HG03571 (cell line): ENCODE measurements around the gene NODAL.

Experiments used
- ATAC-seq: cut with Tn5 transposase; IDR thresholded peaks from one replicate; pipeline ENCODE4 v1.9.1; 2021; ENCODE audit not compliant: unreplicated experiment

Gene NODAL

DNA sequence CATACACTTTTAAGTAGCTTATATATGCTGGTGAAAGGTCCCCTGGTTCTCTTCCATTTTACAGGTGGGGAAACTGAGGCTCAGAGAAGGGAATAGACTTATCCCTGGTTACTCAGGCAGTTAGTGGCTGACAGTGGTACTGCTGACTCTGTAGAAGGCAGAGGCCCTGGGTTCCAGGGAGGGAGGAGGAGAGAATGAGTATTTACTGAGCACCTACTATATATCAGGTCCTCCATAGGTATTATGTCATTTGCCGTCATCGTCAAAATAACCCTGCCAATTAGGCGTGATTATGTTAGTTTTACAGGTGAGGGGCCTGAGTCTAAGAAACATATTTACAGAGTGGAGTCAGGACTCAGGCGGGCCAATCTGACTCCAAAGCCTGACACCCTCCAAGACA lies 23.8 kb upstream of the NODAL start:
- no peak for ATAC-seq

GRCh38 chr10:70462349-70462984 lies 21.0 kb upstream of the NODAL start:
- ATAC-seq = no peak

DNA sequence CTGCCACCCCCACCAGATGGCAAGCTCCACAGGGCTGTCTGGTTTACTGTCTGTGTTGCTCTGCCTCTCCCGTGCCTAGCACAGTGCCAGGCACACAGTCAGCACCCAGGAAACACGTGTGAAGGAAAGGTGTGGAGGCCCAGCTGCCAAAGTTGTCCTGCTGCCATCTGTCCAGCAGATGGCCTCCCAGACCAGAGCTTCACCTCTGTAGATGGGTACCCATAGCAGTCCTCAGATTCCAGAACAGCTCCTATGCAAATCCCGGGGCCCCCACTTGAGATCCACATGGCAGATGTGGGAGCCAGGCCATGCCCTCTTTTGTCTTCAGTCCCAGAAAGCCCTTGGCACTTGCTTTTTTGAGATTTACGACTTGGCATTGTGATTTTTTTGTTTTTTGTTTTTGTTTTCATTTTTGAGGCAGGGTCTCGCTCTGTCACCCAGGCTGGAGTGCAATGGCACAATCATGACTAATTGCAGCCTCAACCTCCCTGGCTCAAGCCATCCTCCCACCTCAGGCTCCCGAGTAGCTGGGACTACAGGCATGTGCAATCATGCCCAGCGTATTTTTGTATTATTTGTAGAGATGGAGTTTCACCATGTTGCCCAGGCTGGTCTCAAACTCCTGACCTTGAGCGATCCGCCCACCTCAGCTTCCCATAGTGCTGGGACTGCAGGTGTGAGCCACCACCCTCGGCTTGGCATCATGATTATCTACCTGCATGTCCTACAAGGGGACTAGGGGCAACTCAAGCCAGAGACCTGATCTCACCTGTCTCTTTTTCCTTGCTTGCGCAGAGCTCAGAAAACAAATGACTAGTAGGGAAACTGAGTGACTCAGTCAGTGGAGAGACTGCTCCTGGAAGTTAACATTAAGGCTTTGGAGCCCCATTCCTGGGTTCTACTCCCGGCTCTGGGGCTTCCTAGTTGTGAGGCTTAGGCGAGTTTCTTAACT lies 20.2 kb upstream of the NODAL start:
- ATAC-seq = no peak

- no peak for ATAC-seq
Observed at GRCh38 chr10:70459774-70460490, 18.5 kb upstream of the NODAL start.

DNA sequence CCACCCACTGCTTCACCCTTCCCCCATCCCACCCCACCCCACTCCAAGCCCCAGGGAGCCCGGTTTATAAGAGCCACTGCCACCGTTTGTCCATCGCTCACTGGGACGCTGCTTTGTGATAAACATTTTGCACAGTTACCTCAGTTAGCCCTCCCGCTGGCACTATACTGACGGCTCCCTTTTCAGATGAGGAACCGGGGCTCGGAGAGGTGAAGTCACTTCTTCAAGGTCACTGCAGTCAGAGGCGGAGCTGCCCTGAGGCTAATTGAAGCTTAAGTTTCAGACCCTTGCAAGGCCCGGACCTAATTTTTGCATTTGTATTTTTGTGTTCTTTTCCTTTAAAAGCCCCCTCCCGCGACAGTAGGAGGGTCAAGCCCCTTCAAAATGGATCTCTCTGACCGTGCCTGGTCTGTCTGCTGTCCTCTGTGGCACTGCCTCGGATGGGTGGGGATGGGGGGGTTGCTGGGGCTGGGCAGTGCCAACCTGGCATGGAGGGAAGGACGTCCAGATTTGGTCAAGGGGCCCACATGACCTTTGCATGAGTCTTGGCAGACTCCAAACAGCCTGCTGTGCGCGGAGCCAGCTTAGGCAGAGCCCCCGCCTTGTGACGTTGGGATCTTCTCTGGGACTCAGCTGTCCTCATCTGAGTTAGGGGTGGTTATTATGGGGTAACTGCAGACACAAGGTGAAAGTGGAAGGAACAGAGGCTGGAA lies 17.7 kb upstream of the NODAL start:
- no peak for ATAC-seq

DNA sequence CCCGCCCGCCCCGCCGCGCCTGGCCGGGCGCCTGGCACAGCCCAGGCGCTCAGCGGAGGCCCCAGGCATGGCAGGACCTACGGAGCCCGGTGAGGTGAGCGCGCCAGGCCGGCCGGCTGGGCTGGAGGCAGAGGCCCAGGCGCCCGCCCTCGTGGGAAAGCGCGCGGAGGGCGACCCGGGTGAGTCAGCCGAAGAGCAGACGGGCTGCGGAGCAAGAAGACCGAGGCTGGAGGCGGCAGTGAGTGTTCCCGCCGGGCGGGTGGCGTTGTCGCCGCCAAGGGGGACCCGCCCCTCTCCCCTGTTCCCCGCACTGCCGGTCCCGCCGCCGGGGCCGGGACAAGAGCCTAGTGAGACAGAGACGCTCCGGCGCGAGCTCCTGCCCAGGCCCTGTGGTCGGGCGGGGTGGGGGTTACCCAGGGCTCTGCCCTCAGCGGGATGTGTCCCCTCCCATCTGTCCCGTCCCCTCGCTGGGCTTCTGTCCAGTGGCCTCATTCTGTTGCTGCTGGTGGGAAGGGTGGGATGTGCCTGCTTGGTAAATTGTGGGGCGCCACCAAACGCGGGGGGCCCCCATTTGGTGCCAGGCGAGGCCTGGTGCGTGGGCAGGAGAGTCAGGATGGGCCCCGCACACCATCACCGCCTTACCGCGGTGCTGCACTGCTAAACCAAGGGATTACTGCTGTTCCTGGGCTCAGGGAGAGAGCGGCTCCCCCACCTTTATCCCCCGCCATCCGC lies 17.0 kb upstream of the NODAL start:
- no peak for ATAC-seq

DNA sequence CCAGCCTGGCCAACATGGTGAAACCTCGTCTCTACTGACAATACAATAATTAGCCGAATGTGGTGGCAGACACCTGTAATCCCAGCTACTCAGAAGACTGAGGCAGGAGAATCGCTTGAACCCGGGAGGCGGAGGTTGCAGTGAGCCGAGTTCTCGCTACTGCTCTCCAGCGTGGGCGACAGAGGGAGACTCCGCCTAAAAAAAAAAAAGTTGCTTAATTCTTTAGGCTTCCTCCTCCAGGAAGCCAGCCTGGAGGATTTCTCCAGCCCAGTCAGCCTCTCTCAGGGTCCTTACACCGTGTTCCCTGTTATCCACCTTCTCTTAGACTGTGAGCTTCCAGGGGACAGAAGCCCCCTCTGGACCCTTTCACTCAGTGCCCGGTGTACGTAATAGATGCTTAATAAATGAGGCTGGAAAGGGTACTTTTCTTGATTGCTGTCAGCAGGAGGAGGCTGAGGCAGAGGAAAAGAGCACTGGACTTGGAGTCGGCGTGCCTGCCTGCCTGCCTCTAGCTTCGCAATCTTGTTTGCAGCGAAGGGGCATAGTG lies 16.4 kb upstream of the NODAL start:
- ATAC-seq = no peak

- no peak for ATAC-seq
Observed at GRCh38 chr10:70456164-70456563, 14.7 kb upstream of the NODAL start.

- ATAC-seq = no peak
Observed at GRCh38 chr10:70455213-70455630, 13.7 kb upstream of the NODAL start.

DNA sequence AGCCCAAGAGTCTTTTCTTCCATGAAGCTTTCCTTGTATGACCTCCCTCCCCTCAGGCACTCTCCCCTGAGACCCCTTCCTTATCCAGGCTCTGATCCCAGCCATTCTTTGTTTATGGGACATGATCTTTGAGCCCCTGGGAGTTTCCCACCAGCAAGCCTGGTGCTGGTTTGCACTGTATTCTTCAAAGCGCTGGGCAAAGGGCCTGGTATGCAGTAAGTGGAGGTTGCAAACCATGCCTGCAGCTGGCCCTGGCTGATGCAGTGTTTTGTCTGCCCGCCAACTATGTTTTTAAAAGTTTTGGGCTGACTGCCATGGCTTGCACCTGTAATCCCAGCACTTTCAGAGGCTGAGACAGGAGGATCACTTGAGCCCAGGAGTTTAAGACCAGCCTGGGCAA lies 6.8 kb upstream of the NODAL start:
- no peak for ATAC-seq

DNA sequence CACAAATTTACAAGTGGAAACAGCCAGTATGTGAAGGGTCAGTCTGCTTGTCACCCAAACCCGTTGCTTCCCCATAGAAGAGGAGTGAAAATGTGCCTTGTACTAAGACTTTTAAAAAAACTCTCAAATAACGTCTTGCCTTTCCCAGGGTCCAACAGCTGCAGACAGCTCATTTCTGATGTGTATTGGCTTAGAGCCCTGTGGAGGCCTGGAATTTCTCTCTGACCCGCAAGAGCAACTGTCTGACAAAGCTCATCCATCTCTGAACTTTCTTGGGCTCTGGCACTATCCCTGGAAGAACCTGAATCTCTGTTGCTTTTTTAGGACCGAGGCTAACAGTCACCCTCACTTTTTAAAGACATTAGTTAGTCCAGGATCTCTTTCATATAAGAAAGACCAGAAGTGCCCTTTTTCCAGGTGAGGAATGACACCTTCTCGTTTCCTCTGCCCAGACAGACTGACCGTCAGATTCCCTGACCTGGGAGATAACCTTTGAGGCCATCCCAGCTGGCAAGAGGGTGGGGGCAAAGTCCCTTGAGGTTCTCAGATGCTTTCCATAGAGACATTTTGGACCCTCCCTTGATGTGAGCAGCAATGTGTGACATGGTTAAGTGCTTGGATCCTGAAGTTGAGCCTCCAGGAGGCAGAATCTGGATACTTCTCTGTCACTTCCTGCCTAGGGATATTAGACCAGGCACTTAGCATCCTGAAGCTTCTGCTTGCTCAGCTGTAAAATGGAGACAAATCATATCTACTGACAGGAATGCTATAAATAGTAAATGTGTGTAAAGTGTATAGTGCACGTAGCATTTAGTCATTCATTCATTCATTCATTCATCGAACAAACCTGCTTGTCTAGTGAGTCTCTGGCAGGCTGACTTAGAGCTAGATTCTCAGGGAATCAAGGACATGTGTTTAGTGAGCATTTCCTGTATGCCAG lies 4.5 kb upstream of the NODAL start:
- ATAC-seq = no peak

DNA sequence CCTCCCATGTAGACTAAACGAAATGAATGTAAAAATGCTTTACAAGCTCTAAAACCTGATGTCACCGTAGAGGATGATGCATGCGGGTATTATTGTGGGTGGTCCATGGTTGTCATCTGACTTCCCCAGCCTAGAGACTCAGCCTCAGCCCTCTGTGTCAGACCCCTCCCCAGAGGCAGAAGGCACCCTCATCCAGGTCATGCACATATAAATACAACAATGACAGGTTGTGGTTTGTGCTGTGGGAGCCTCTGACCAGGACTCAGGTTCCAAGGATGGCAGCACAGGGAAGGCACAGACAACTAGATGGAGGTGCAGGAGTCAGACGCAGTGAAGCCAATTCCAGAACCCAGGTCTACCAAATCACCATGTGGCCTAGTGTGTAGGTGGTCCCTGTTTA lies 3.3 kb upstream of the NODAL start:
- no peak for ATAC-seq

DNA sequence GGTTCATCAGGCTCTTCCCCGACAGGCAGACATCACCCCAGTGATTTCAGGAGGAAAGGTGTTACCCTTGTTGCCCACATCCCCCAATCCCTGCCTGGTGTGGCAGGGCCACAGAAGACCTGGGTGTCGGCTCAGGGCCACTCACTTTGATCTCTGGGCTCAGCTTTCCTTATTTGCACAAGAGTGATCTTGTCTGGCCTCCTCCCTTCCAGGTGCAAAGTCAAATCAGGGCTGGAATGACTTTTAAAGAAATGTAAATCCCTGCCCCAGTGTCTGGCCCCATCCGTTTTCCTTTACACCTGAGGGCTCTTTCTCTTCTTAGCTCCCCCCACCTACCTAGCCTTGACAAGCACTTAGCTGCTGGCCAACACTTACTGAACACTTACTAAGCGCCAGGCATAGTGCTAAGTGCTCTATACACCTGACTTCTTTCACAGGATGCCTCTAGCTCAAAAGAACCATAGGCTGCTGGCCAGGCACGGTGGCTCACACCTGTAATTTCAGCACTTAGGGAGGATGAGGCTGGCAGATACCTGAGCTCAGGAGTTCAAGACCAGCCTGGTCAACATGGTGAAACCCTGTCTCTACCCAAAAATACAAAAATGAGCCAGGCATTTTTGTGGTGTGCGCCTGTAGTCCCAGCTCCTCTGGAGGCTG lies 979 bp upstream of the NODAL start:
- no peak for ATAC-seq

GRCh38 chr10:70441895-70442309 lies 421 bp upstream of the NODAL start:
- no peak for ATAC-seq

DNA sequence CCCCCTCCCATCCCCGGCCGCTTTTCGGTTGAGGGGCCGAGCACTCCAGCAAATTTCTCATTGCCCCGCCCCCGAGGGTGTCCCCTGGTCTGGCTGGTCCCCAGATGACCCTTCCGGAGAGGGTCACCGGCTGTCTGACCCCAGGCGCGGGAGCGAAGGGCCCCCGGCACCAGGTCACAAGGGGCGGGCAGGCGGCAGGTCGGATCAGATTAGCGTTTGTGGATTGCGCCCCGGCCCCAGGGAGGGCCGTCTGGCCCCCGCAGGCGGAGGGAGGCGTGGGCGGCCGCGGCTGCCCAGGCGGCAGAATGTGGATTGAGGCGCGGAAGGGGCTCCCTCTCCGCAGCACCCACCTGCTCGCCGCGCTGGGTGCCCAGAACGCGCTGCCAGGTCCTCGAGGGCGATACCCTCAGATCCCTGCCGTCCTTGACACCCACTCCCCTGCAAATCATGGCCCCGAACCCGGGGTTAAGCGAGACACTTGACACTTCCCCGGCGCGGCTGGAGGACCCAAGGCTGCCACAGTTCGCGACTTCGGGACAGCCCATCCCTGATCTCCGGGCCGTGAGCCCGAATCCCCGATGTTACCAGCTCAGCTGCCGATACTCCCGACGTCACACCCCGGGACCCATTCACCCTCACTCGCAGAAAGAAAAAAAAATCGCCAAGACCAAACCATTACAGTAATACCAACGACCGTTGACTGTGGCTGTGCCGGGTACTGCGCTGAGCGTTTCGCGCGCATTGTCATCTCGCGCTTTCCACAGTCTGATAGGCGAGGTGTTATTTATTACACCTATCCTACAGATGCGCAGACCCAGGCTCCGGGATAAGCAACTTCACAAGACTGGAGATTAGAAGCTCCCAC lies 953 bp downstream of the NODAL start:
- no peak for ATAC-seq

GRCh38 chr10:70437721-70438120 lies 3.8 kb downstream of the NODAL start:
- ATAC-seq = no peak

- no peak for ATAC-seq
Observed at GRCh38 chr10:70435241-70436085, 6.0 kb downstream of the NODAL start.
